ENCODE measurements around the gene PI4KA. TPM values are rescaled to one million over a fixed set of nuclear protein-coding genes. Genes with fewer than 3 reads are reported as not detected.
"Not testable (repeated sequence)": the region's sequence is repeated elsewhere in the genome, so short reads cannot be mapped to it uniquely, and the experiment has no call there.

Gene PI4KA
- total RNA-seq, 4 donors from 2014 or later, result 85.0 to 127 (median 101) TPM

DNA sequence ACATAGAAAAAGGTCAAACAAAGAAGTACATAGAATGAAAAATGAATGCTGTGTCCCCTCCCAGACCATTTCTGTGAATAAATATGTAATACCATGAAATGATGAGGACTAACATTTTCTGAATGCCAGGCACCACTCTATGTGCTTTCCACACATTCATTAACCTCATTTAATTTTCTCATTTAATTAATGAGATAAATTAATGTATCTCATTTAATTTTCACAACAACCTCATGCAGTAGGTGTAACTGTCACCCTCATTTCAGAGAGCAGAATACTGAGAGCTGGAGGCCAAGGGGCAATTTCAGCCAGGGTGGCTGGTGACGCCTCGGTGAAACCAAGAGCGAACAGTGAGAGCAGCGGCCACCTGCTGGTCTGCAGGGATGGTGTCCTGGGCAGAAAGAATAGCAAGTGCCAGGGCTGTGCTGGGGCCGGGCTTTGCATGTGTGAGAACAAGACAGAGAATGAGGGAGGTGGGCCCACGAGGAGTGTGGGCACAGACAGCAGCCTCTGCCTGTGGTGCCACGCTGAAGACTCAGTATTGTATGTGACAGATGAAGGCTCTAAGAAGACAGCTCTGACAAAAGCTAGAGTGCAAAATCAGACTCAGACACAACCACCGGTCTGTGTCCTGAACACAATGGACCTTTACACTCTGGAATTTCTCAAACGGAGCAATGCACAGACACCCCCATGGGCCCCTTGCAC, 86.5 kb downstream of the PI4KA start:
- no peaks in the 10 kb centered on the region for H3K36me3 ChIP-seq
- no peaks in the 10 kb centered on the region for H3K9me3 ChIP-seq
- H3K27ac ChIP-seq, result no peak overlapping the region
- no peak overlapping the region for H3K4me3 ChIP-seq (replicated peaks in 1 of 3)
- H3K4me1 ChIP-seq, result peaks cover 26 to 36% of the 10 kb centered on the region in 2 donors
- WGBS, 2 donors, result 92 to 93% methylated on average over 9 of the region's 9 CpGs
- TF ChIP-seq, protein P1, sequence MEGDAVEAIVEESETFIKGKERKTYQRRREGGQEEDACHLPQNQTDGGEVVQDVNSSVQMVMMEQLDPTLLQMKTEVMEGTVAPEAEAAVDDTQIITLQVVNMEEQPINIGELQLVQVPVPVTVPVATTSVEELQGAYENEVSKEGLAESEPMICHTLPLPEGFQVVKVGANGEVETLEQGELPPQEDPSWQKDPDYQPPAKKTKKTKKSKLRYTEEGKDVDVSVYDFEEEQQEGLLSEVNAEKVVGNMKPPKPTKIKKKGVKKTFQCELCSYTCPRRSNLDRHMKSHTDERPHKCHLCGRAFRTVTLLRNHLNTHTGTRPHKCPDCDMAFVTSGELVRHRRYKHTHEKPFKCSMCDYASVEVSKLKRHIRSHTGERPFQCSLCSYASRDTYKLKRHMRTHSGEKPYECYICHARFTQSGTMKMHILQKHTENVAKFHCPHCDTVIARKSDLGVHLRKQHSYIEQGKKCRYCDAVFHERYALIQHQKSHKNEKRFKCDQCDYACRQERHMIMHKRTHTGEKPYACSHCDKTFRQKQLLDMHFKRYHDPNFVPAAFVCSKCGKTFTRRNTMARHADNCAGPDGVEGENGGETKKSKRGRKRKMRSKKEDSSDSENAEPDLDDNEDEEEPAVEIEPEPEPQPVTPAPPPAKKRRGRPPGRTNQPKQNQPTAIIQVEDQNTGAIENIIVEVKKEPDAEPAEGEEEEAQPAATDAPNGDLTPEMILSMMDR (IDR thresholded peaks at IDR 0.05), result no peak
- no peak for TF ChIP-seq POLR2A (IDR thresholded peaks at IDR 0.05)
- no peaks in the 10 kb centered on the region for H3K27me3 ChIP-seq
- intact Hi-C loops (cut with DNase I), result no loop called here
- no peak for DNase-seq

DNA sequence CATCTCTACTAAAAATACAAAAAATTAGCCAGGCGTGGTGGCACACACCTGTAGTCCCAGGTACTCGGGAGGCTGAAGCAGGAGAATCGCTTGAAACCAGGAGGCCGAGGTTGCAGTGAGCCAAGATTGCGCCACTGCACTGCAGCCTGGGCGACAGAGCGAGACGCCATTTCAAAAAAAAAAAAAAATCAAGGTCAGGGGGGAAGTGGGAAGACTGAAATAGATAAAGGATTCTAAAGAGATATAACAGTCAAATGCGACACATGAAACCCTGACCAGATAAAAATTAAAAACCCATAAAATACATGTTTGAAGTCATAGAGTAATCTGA, 89.2 kb downstream of the PI4KA start:
- H3K4me3 ChIP-seq (replicated peaks in 1 of 3), result not testable (repeated sequence)

DNA sequence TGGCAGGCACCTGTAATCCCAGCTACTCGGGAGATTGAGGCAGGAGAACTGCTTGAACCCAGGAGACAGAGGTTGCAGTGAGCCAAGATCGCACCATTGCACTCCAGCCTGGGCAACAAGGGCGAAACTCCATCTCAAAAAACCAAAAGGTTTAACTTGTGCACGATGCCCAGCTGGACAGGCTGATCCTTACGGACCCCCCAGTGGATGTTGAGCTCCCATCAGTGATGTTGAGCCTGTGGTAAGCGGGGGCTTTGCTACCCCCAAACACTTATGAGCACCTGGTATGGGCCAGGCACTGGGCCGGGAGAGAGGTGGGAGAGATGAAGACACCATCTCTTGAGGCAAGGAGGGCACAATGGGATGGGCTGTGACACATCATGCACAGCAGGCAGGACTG, 92.1 kb downstream of the PI4KA start:
- no peak for TF ChIP-seq POLR2A (IDR thresholded peaks at IDR 0.05)
- TF ChIP-seq, protein P1 (IDR thresholded peaks at IDR 0.05), result no peak
- Histone ChIP-seq H3K36me3 (peaks cover 21 to 26% of the 10 kb centered on the region in 2 donors), H3K9me3 (no peaks in the 10 kb centered on the region), H3K4me3 (replicated peaks in 1 of 3) (no peak overlapping the region), H3K27ac (no peak overlapping the region), H3K4me1 (no peaks in the 10 kb centered on the region), H3K27me3 (no peaks in the 10 kb centered on the region)
- WGBS, 2 donors, result 95 to 96% methylated on average over 7 of the region's 7 CpGs
- intact Hi-C loops (cut with DNase I), result no loop called here
- no peak for DNase-seq

More for the DNA sequence above, 89.2 kb downstream of the PI4KA start:
- 87 to 98% methylated on average over 9 of the region's 9 CpGs for WGBS, 2 donors
- H3K9me3 ChIP-seq; intact Hi-C loops (cut with DNase I); H3K36me3 ChIP-seq; H3K27me3 ChIP-seq; H3K27ac ChIP-seq; DNase-seq: not testable (repeated sequence)
- H3K4me1 ChIP-seq, result peaks cover 12% of the 10 kb centered on the region in 2 donors

DNA sequence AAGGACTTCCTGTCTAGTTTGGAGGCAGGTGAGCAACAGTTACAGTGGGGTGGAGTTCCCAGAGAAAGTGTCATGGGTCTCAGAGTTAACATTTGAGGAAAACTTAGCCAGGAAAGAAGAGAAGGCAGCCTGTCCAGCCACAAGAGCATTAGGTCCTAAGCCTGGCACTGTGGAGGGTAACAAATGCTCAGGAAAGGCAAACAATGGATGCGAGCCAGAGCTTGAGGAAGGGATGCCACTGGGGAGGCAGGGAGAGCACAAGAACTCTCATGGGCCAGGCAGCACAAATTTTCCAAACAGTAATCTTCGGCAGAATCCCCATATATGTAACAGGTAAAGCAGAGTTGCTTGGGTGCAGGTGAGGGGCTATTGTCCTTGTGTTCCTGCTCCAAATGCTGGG, 92.7 kb downstream of the PI4KA start:
- H3K4me1 ChIP-seq, result no peaks in the 10 kb centered on the region
- DNase-seq, result peak; percentile 13 to 25
- H3K27me3 ChIP-seq, result no peaks in the 10 kb centered on the region
- no peaks in the 10 kb centered on the region for H3K9me3 ChIP-seq
- intact Hi-C loops (cut with DNase I), result no loop called here
- H3K36me3 ChIP-seq, result peaks cover 24 to 32% of the 10 kb centered on the region in 2 donors
- no peak overlapping the region for H3K27ac ChIP-seq
- WGBS, 2 donors, result 53 to 57% methylated on average over 2 of the region's 2 CpGs
- no peak overlapping the region for H3K4me3 ChIP-seq (replicated peaks in 1 of 3)
- TF ChIP-seq, protein P1 (IDR thresholded peaks at IDR 0.05), result no peak
- TF ChIP-seq POLR2A (IDR thresholded peaks at IDR 0.05), result no peak

DNA sequence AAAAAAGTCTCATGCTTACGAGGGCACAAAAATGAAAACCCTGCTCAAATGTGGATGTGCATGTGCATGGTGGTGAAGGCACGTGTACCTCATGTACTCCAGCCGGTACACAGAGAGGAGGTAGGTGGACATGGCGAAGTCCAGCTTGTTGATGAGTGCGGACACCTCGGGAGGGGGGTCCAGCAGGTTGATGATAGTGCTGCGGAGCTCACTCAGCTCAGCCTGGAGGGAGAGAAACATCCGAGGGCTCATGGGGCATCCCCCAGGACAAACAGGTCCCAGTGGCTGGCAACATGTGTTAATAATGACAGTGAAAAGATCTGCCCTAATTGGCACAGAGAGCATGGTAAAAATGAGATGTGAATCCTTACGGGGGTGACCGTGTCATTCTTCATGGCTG, 93.9 kb downstream of the PI4KA start:
- H3K9me3 ChIP-seq, result no peaks in the 10 kb centered on the region
- no peak overlapping the region for H3K4me3 ChIP-seq (replicated peaks in 1 of 3)
- H3K27ac ChIP-seq, result no peak overlapping the region
- no peaks in the 10 kb centered on the region for H3K4me1 ChIP-seq
- WGBS, 2 donors, result 96 to 97% methylated on average over 10 of the region's 10 CpGs
- TF ChIP-seq POLR2A (IDR thresholded peaks at IDR 0.05), result no peak
- TF ChIP-seq, protein P1 (IDR thresholded peaks at IDR 0.05), result no peak
- no peak for DNase-seq
- H3K36me3 ChIP-seq, result peaks cover 24 to 36% of the 10 kb centered on the region in 2 donors
- intact Hi-C loops (cut with DNase I), result no loop called here
- H3K27me3 ChIP-seq, result no peaks in the 10 kb centered on the region

DNA sequence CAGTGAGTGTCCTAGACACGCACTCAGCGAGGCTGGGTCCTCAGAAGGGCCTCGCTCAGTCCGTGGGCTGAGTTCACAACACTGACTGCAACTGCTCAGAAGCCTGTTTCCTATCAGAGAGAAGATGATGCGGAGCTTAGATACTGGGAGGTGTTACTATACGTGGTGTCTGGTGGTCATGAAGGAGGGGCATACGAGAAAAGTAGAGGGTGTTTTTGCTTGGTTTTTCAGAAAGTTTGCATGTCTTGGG, 94.2 kb downstream of the PI4KA start:
- TF ChIP-seq, protein P1 (IDR thresholded peaks at IDR 0.05), result no peak
- no peak for TF ChIP-seq POLR2A (IDR thresholded peaks at IDR 0.05)
- WGBS, 2 donors, result 91 to 99% methylated on average over 7 of the region's 7 CpGs
- H3K9me3 ChIP-seq, result no peaks in the 10 kb centered on the region
- no peak overlapping the region for H3K4me3 ChIP-seq (replicated peaks in 1 of 3)
- no peak for DNase-seq
- intact Hi-C loops (cut with DNase I), result no loop called here
- H3K36me3 ChIP-seq, result peaks cover 24 to 36% of the 10 kb centered on the region in 2 donors
- H3K27ac ChIP-seq, result no peak overlapping the region
- H3K27me3 ChIP-seq, result no peaks in the 10 kb centered on the region
- H3K4me1 ChIP-seq, result no peaks in the 10 kb centered on the region
